ENCODE data around the gene DACT3.
A peak's percentile ranks its signal among the peaks of the same experiment; 100 is the strongest.
"Not testable (repeated sequence)": the region's sequence is repeated elsewhere in the genome, so short reads cannot be mapped to it uniquely, and the experiment has no call there.

The DACT3 gene

GRCh38 chr19:46633130-46633529 is 27.9 kb downstream of the DACT3 start:
- DNase-seq: no peak

- DNase-seq: no peak
These were observed 29.5 kb downstream of the DACT3 start for GRCh38 chr19:46631481-46631880.

DNA sequence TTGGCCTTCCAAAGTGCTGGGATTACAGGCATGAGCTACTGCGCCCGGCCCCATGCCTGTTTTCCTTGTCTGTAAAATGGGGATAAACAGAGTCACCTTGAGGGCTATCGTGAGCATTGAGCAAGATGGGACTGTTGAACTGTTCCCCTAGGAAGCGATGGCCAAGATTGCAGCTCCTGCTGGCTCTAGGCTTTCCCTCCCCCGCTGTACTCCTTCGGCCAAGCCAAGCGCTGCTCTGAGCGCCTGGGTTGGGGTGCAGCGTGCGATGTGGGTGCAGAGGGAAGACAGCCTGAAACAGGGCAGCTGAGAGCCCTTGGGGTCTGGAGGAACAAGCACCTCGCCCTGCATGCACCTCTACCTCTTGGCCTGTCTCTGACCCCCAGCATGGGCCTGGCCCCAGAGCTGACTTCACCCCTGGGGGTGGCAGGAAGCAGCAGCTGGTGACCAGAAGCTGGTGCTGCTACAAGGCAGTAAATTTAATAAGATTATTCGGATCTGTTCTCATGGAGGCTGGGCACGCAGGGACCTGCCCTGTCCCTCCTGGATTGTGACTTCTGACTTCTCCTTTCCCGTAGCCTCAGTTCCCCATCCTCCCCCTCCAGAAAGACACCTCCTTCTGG is 30.3 kb downstream of the DACT3 start:
- no peak for DNase-seq

DNA sequence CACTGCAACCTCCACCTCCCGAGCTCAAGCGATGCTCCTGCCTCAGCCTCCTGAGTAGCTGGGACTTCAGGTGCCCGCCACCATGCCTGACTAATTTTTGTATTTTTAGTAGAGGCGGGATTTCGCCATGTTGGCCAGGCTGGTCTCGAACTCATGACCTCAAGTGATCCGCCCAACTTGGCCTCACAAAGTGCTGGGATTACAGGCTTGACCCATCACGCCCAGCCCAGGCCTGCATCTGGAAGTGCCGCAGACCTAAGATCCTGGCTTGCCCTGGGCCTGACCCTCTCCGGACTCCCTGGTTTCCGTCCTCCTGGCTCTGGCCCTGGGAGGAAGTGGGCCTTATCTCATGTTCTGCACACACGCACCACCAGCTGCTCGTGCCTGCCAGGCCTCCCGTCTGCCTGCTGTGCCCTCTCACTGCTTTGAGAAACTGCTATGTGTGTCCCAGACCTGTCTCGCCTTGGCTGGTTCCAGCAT is 31.4 kb downstream of the DACT3 start:
- DNase-seq: no peak

- not testable (repeated sequence) for DNase-seq
These were observed 32.0 kb downstream of the DACT3 start for GRCh38 chr19:46628970-46629369.

GRCh38 chr19:46626446-46626845 is 34.5 kb downstream of the DACT3 start:
- DNase-seq: no peak

GRCh38 chr19:46625731-46626130 is 35.3 kb downstream of the DACT3 start:
- DNase-seq: no peak

DNA sequence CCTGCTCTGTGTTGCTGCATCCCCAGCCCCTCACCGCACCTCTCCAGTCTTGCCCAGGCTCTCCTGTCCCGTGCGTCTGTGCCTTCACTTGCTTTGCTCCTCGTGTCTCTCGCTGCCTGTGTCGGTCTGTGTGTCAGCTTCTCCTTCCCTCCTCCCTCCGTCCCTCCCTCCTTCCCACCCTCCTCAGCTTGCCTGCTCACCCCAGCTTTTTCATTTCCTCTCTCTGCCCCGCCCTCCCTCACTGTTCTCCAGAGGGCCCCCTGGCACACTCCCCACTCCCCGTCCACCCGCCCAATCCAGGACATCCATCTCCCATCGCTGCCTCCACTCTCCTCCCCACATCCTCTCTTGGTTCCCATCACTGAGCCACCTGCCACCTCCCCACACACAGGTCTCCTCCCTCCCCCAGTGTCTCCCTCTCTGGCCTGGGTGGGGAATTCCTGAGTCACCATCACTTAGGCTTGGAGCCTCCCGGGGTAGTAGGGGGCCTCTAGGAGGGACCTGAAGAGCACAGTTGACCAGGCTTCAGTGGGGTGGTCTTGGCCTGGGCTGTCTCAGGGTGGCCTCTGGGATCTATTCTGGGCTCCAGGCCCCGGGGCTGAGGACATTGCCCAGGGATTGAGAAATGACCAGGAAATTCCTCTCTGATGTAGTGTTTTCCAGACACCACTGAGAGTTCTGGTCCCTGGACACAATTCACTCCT is 35.9 kb downstream of the DACT3 start, which contains the start of gene PTGIR:
PTGIR (minus strand) TSS at position 132 of the 704 bp plus-strand sequence. CDS start 864 bp downstream, outside the sequence.
- DNase-seq: no peak

- no peak for DNase-seq
These were observed 37.0 kb downstream of the DACT3 start for GRCh38 chr19:46623915-46624502.

DNA sequence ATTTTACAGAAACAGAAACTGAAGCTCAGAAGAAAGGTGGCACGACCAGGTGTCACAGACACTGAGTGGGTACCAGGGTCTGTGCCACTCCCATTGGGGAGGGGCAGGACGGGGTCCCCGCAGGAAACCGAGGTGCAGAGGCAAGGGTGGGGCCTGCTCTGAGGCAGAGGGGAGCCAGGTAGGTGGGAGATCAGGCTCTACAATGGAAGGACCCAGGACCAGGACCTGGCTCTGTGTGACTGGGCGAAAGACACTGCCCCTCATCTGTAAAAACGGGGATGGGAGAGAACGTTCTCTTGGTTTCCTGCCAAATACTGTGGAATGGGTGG is 38.9 kb downstream of the DACT3 start:
- no peak for DNase-seq

DNA sequence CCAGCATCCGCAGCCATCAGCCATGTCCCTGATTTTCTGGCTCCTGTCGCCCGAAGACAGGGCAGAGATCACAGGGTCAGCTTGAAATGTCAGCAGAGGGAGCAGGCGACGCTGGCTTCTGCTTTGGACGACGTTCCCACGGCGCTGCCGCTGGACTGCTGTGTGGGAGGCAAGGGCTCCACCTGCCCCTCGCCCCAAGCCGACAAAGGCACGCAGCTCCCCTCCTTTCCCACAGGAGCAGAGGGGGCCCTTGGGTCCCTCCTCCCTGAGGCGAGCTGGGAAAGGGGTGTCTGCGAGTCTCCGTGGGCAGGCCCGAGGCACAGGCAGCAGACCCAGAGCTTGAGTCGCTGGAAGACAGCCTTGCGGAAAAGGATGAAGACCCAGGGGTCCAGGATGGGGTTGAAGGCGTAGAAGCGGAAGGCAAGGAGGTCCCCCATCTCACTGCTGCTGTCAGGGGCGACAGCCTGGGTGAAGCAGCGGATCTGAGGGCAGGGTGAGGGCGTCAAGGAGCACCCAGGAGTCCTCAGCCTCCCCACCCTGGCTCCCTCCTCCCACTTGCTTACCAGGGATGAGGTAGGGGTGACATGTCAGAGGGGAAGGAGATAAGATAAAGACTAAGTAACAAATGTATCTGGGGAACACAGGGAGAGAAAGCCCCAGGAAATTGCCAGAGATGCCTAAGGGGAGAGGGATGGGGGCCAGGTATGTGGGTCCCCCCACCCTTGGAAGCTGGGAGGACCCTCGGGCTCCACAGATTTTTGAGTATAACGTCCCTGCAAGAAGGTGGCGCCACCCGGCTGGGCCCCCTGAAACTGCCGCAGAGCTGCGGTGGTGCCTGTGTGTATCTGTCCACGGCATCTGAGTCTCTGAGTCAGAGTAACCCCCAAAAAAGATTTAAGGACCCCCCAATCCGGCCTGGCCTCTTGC is 39.5 kb downstream of the DACT3 start:
- no peak for DNase-seq

- no peak for DNase-seq
These were observed 40.3 kb downstream of the DACT3 start for GRCh38 chr19:46620716-46621115.

DNA sequence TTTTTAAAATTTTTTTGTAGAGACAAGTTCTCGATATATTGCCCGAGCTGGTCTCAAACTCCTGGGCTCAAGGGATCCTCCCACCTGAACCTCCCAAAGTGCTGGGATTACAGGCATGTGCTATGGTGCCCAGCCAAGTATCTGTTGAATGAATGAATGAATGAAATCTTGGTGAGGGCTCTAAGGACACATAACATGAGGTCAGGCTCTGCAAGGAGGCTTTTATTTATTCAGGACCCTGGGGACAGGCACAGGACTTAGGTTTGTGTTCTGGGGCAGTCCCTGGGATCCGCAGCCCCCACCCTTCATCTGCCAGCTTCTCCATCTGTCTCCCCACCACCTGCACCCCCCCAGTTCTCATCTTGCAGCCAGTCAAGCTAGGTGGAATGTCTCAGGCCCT is 40.7 kb downstream of the DACT3 start:
- no peak for DNase-seq

GRCh38 chr19:46618670-46619231 is 42.2 kb downstream of the DACT3 start:
- no peak for DNase-seq

GRCh38 chr19:46617601-46618000 is 43.4 kb downstream of the DACT3 start:
- no peak for DNase-seq

DNA sequence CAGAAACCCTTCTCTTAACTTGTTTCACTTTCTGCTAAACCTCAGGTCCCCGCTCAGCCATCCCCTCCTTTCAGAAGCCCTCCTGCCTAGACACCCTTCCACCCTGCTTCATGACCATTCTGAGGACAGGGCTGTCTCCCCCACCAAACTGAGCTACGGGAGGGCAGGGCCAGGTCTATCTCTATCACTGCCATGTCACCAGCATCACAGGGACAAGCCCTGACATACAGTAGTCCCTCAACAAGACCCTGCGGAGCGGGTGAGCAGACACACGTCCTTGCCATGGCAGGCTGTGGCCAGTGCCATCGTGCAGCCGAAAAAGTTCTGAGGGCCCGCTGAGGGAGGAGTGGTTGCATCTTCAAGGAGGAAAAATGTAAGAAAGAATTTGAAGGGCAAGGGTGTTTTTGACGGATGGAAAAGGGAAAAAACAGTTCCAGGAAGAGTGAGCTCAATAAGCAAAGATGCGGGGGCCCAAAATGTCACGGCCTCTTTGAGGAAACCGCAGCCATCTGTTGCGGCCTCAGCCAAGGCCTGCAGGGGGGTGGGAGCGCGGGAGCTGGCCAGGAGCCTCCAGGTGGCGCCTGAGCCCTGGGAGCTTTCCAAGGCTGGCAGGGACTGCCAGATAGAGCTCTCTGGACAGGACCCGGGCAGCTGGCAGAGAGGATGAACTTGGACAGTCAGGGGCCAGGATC is 44.2 kb downstream of the DACT3 start:
- peak; percentile 22 for DNase-seq

GRCh38 chr19:46615966-46616365 is 45.0 kb downstream of the DACT3 start:
- DNase-seq: no peak

DNA sequence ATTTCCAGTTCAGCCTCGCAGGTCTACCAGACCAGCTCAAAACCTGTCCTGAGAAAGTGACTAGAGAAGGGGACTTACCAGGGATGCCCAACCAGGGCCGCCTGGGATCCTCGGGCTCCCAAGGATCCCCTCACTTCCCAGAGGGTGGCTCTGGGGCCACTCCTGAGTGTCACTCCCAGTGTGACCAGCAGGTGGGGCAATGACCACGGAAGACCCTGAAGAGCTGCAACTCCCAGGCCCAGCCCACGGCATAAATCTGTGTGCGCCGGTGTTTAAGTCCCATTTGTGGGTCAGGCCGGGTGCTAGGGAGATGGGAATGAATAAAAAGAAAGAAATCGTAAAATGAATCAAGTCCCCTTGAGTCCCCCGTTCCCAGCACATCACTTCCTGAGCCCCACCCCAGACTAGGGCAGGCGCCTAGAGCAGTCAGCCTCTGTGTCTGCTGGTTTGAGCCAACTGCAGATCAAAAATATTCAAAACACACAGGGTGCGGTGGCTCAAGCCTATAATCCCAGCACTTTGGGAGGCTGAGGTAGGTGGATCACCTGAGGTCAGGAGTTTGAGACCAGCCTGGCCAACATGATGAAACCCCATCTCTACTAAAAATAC is 46.8 kb downstream of the DACT3 start:
- peak; percentile 69 for DNase-seq

- no peak for DNase-seq
These were observed 47.5 kb downstream of the DACT3 start for GRCh38 chr19:46613525-46613924.

DNA sequence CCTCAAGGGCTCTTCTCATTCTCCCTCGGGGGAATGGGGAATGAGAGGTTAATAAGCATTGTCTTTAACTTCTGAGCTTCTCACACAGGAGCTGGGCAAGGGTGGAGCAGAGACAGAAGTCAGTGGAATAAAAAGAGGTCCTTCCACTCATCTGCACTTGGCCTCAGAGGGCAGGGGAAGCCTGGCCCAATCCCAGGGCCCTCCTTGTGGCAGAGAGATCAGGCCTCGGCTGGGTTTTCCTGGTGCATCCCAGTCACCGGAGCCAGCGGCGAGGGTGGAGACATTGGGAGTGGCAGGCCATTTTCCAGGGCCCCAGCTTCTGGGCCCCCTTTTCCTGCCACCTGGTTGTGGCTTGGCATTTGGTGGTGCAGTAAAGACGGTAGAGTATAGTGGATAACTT is 49.2 kb downstream of the DACT3 start:
- DNase-seq: no peak

DNA sequence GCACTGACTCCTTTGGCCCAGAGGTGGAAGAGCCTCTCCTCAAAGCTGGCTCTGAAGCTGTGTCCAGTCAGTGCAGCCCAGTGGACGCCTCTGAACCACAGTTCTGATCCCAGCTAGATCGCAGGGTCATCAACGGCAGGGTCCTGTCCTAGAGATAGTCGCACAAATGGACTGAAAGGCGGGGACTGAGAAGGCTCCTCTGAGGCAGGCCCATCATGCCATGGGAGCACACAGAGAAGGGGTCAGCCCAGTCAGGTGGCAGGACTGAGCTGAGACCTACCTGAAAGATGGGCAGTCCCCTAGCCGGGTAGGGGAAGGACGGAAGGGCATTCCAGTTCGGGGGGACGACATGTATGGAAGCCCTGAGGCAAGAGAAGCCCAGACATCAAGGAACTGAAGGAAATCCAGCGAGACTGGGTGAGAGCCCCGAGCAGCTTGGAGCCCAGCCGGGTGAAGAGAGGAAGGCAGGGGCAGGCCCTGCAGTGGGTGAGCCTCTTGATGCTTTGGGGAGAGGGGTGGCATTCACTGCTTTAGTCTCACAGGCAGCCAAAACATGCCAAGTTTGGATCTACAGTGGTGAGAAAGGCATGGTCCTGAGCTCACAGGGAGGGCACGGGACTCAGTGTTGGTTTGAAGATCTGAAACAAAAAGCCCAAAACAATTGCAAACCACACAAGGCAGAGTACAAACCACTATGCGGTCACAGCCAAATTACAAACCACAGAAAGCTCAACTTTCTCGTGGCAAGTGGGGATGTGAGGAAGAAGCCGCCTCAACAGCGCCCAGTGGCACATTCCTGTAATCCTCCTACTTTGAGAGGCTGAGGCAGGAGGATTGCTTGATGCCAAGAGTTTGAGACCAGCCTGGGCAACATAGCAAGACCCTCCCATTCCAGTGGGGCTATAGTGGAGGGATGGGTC is 49.9 kb downstream of the DACT3 start:
- DNase-seq: no peak

Data from NCI-H748 treated with DMSO at 0.1 percent for 48 hours (cell line).